GM06990 (cell line): ENCODE results near the gene INPP1.

Source experiments
- DNase-seq: peaks from one replicate; pipeline ENCODE4 v3.0.0-alpha.2; 2011; ENCODE audit not compliant: insufficient read length; ENCODE audit errors: extremely low read depth
- H3K27me3 ChIP-seq: replicated peaks from 2 replicates; pipeline ENCODE4 v1.6.0; 2011; ENCODE audit warnings: low read length; ENCODE audit not compliant: control insufficient read depth, insufficient read depth
- H3K36me3 ChIP-seq: 2 replicates; pipeline ENCODE4 v1.5.1; 2011; ENCODE audit warnings: low read length; ENCODE audit not compliant: control insufficient read depth, insufficient read depth
- H3K4me3 ChIP-seq: replicated peaks from 2 replicates; pipeline ENCODE4 v1.5.1; 2011; ENCODE audit warnings: low read depth, mild to moderate bottlenecking, control low read depth, low read length
- TF ChIP-seq, protein P1 (sequence below): IDR thresholded peaks from 2 replicates; pipeline ENCODE4 v1.5.1; 2011; ENCODE audit warnings: low read length, control low read depth, mild to moderate bottlenecking, inconsistent platforms; ENCODE audit not compliant: insufficient read depth, poor library complexity, severe bottlenecking

INPP1 gene

GRCh38 chr2:190360561-190360960, 17.2 kb downstream of the INPP1 start:
- DNase-seq, result no peak
- Histone ChIP-seq H3K4me3 (peak overlapping the region; percentile 63), H3K27me3 (no peaks in the 10 kb centered on the region), H3K36me3 (no peaks in the 10 kb centered on the region)
- TF ChIP-seq, protein P1, sequence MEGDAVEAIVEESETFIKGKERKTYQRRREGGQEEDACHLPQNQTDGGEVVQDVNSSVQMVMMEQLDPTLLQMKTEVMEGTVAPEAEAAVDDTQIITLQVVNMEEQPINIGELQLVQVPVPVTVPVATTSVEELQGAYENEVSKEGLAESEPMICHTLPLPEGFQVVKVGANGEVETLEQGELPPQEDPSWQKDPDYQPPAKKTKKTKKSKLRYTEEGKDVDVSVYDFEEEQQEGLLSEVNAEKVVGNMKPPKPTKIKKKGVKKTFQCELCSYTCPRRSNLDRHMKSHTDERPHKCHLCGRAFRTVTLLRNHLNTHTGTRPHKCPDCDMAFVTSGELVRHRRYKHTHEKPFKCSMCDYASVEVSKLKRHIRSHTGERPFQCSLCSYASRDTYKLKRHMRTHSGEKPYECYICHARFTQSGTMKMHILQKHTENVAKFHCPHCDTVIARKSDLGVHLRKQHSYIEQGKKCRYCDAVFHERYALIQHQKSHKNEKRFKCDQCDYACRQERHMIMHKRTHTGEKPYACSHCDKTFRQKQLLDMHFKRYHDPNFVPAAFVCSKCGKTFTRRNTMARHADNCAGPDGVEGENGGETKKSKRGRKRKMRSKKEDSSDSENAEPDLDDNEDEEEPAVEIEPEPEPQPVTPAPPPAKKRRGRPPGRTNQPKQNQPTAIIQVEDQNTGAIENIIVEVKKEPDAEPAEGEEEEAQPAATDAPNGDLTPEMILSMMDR, result no peak

GRCh38 chr2:190360965-190361364, 17.6 kb downstream of the INPP1 start:
- DNase-seq, result no peak
- TF ChIP-seq, protein P1, result no peak
- H3K4me3 ChIP-seq, result peak overlapping the region; percentile 63
- H3K27me3 ChIP-seq, result no peaks in the 10 kb centered on the region
- H3K36me3 ChIP-seq, result no peaks in the 10 kb centered on the region

DNA sequence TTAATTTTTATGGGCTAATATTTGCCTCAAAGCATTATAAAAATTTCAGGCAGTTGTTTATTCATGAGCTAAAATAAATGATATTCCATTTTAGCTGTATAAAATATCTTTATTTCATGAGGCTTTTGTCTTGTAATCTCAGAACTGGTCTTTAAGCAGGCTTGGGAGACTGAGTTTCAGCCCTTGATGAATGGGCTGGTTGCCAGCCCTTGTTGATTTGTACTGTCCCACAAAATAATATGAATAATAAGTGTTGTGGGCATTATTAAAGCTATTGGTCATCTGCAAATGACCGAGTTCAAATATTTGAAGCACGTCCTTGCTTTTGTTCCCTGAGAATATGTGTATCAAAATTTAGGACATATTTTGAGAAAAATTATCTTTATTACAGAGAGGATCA, 18.2 kb downstream of the INPP1 start:
- DNase-seq, result no peak
- TF ChIP-seq, protein P1, result no peak
- Histone ChIP-seq H3K27me3 (no peaks in the 10 kb centered on the region), H3K4me3 (no peak overlapping the region), H3K36me3 (no peaks in the 10 kb centered on the region)

DNA sequence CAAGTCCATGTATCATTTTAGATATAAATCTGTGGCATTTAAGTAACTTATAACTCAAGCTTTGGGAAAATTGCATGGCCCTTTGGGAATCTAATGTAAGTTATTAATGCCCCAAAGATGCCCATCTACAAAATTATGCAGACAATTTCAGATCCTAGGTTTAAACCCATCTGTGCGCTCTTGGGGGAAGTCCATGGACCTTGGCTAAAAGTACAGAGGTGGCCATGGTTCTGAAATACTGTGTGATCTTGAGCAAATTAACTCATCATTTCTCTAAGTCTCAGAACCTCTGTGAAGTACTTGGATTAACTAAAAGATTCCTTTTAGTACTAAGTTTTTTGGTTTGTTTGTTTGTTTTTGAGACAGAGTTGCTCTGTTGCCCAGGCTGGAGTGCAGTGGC, 19.5 kb downstream of the INPP1 start:
- TF ChIP-seq, protein P1, result no peak
- Histone ChIP-seq H3K36me3 (no peaks in the 10 kb centered on the region), H3K27me3 (no peaks in the 10 kb centered on the region), H3K4me3 (no peak overlapping the region)
- no peak for DNase-seq

DNA sequence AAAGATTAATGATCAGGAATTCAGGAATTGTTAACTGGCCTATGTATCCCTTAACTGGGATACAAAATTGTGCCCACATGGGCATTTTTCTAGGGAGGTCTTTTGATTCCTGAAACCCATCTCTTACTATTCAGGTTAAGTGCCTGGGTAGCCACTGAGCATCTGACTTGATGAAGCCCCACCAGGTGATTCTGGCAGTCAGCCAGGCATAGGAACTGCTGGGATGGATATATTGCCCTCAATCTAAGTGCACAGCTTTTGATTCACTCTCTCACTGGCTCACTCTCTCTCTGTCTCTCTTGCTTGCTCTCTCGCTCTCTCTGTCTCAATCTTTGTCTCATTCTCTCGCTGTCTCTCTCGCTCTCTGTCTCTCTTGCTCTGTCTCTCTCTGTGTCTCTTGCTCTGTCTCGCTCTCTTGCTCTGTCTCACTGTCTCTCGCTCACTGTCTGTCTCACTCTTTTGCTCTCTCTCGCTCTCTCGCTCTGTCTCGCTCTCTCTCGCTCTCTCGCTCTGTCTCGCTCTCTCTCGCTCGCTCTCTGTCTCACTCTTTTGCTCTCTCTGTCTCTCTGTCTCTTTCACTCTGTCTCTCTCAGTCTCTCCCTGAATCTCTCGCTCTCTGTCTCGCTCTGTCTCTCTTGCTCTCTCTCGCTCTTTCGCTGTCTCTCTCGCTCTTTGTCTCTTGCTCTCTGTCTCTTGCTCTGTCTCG, 22.3 kb downstream of the INPP1 start:
- TF ChIP-seq, protein P1, result no peak
- Histone ChIP-seq H3K36me3 (no peaks in the 10 kb centered on the region; the same call in 1 of the 2 replicates), H3K27me3 (no peaks in the 10 kb centered on the region), H3K4me3 (no peak overlapping the region)
- DNase-seq, result no peak
